HFFc6 (cell line): ENCODE measurements around the gene CEPT1. TPM values are rescaled to one million over a fixed set of nuclear protein-coding genes. Genes with fewer than 3 reads are reported as not detected.

ENCODE experiments used
- DNase-seq: peaks from one replicate; pipeline ENCODE4 v3.0.0-alpha.2; 2018
- H3K27ac Mint-ChIP-seq: 2 replicates; pipeline ENCODE4 v1.8.0; 2020; ENCODE audit warnings: mild to moderate bottlenecking, mixed read lengths
- H3K27me3 Mint-ChIP-seq: 2 replicates; pipeline ENCODE4 v1.8.0; 2021; ENCODE audit warnings: mild to moderate bottlenecking, moderate library complexity, mixed read lengths; ENCODE audit not compliant: insufficient read depth
- H3K36me3 Mint-ChIP-seq: 2 replicates; pipeline ENCODE4 v1.8.0; 2021; ENCODE audit warnings: low read depth, mixed read lengths
- H3K4me1 Mint-ChIP-seq: 2 replicates; pipeline ENCODE4 v1.8.0; 2020; ENCODE audit warnings: low read depth, mixed read lengths
- H3K4me3 Mint-ChIP-seq: 2 replicates; pipeline ENCODE4 v1.8.0; 2020; ENCODE audit warnings: mild to moderate bottlenecking, moderate library complexity, mixed read lengths
- H3K9me3 Mint-ChIP-seq: 2 replicates; pipeline ENCODE4 v1.8.0; 2020; ENCODE audit warnings: mild to moderate bottlenecking, mixed read lengths
- CTCF ChIP-seq: fragments of 200-600 bp; sonication (generic); IDR thresholded peaks from 2 replicates; pipeline ENCODE4 v1.5.0; 2021; ENCODE audit warnings: antibody characterized with exemption, mild to moderate bottlenecking
- total RNA-seq, 6 experiments: library from RNA; stranded (reverse); fragmentation: NEBNext Ultra II Directional; extraction: Animal tissue kit (Norgen Biotek cat#: 25700); gene quantifications; 2 replicates in 1 of 6; 3 replicates in 5 of 6; pipeline ENCODE4 v1.2.3, GENCODE V29; 2021

The CEPT1 gene
- total RNA-seq, 6 experiments from 2014 or later, result 26.5 to 38.9 (median 33.5) TPM

DNA sequence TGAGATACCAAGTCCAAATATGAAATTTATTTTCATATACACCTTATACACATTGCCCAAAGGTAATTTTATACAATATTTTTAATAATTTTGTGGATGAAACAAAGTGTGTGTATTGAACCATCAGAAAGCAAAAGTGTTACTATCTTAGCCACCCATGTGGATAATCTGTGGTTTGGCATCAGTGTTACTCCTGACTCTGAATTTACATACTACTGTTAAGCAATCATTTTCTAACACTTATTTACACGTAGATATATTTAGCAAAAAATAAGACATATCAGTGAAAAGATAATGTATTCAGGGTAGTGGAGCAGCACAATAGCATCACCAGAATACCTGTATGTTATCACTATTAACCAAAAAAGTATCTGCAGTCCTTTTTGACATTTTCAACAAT, 36.7 kb downstream of the CEPT1 start:
- Mint-ChIP-seq H3K36me3 (peaks cover 21% of the 10 kb centered on the region), H3K9me3 (no peaks in the 10 kb centered on the region), H3K4me3 (no peak overlapping the region), H3K4me1 (peaks cover 12% of the 10 kb centered on the region), H3K27me3 (no peaks in the 10 kb centered on the region; the same call in 1 of the 2 replicates), H3K27ac (no peak overlapping the region)
- DNase-seq, result no peak
- TF ChIP-seq CTCF, result no peak

DNA sequence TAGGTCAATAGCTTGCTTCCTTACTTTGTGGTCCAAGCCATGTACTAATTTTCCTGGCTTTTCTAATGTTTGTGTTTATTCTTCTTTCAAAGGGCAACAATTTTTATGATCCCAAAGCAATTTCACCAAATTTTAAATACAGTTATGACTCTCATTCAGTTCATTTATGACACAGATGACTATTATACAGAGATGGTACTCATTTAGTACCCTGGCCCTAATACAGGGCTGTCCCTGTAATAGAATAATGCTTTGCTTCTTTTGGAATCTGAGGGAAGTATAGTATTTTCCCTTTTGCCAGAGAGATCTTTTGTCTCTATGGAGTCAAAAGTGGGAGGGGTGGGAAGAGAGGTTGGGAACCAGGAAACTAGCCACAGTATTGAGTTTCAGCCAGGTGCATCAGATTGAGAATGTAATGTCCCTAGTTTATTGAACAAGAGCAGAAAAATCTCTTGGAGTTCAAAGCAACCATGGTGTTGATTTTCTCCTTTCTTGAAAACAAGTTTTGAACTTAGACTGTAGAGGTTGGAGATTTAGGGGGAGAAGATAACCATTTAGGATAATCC, 40.0 kb downstream of the CEPT1 start:
- no peak overlapping the region for H3K4me3 Mint-ChIP-seq
- no peak for TF ChIP-seq CTCF
- H3K36me3 Mint-ChIP-seq, result peaks cover 27% of the 10 kb centered on the region
- H3K9me3 Mint-ChIP-seq, result no peaks in the 10 kb centered on the region
- no peaks in the 10 kb centered on the region; the same call in 1 of the 2 replicates for H3K27me3 Mint-ChIP-seq
- DNase-seq, result no peak
- H3K27ac Mint-ChIP-seq, result no peak overlapping the region
- H3K4me1 Mint-ChIP-seq, result peaks cover 7% of the 10 kb centered on the region

GRCh38 chr1:111182052-111182451, 42.0 kb downstream of the CEPT1 start:
- no peaks in the 10 kb centered on the region; the same call in 1 of the 2 replicates for H3K27me3 Mint-ChIP-seq
- no peak overlapping the region for H3K27ac Mint-ChIP-seq
- no peak overlapping the region for H3K4me3 Mint-ChIP-seq
- no peak for DNase-seq
- H3K4me1 Mint-ChIP-seq, result peaks cover 7% of the 10 kb centered on the region
- H3K36me3 Mint-ChIP-seq, result peaks cover 35% of the 10 kb centered on the region
- H3K9me3 Mint-ChIP-seq, result no peaks in the 10 kb centered on the region
- no peak for TF ChIP-seq CTCF

DNA sequence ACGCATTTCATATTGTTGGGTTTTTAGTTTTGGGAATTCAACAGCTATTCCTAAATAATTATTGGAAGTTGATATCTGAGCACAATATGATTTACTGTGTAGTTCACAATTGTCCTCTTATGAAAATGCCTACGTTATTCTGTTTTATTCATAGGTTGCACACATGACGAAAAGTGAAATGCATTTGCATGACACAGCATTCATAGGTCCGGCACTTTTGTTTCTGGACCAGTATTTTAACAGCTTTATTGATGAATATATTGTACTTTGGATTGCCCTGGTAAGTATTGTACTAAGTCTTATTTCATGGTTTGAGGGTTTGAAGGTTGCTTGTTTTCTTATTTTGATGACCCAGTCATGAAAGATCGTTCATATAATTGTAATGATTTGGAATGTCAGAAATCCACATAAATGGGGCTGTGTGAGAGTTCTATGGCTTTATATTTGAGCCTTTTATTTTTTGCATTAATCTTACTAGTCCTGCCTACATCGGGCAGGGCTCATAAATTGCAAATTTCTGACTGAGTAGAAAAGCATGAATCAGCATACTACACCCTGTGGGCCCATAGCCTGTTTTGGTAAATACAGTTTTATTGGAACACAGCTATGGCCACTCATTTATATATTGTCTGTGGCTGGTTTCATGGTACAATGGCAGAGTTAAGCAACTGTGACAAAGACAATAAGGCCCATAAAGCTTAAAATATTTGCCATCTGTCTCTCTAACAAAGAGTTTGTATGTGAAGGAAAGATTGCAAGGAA, 43.5 kb downstream of the CEPT1 start:
- no peak overlapping the region for H3K27ac Mint-ChIP-seq
- no peak overlapping the region for H3K4me3 Mint-ChIP-seq
- peaks cover 8% of the 10 kb centered on the region for H3K4me1 Mint-ChIP-seq
- TF ChIP-seq CTCF, result no peak
- no peaks in the 10 kb centered on the region; the same call in 1 of the 2 replicates for H3K27me3 Mint-ChIP-seq
- no peak for DNase-seq
- no peaks in the 10 kb centered on the region for H3K9me3 Mint-ChIP-seq
- H3K36me3 Mint-ChIP-seq, result peaks cover 48% of the 10 kb centered on the region

GRCh38 chr1:111184663-111185062, 44.6 kb downstream of the CEPT1 start:
- no peak for TF ChIP-seq CTCF
- no peak overlapping the region for H3K4me3 Mint-ChIP-seq
- H3K4me1 Mint-ChIP-seq, result peaks cover 20% of the 10 kb centered on the region
- no peak overlapping the region for H3K27ac Mint-ChIP-seq
- H3K27me3 Mint-ChIP-seq, result no peaks in the 10 kb centered on the region; the same call in 1 of the 2 replicates
- no peak for DNase-seq
- H3K36me3 Mint-ChIP-seq, result peaks cover 48% of the 10 kb centered on the region
- H3K9me3 Mint-ChIP-seq, result no peaks in the 10 kb centered on the region
